ENCODE measurements around the gene NTN3.
A peak's percentile ranks its signal among the peaks of the same experiment; 100 is the strongest.

NTN3 gene

DNA sequence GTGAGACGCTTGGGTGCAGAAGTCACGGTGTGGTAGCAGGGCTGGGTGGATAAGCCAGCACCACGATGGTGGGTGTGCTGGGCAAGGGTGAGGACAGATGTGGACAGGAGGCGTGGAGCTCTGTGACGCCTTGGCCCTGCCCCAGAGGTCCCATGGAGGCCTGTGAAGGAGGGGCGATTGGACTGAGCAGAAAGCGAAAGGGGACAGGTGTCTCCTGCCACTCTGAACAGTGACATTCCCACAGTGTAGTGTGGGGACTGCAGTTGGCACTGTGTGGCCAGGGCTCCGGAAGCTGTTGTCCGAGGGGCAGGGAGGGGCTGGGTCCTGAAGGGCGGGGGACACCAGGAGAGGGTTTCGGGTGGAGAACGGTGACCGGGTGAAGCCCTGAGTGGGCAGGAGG is 11.2 kb downstream of the NTN3 start:
- Mint-ChIP-seq H3K4me1 (peaks cover 56% of the 10 kb centered on the region), H3K4me3 (no peak overlapping the region), H3K27ac (no peak overlapping the region), H3K9me3 (no peaks in the 10 kb centered on the region), H3K36me3 (ENCODE audit: low read depth) (no peaks in the 10 kb centered on the region), H3K27me3 (ENCODE audit: low read depth, poor library complexity) (peaks cover 10% of the 10 kb centered on the region)
- no peak for DNase-seq
- TF ChIP-seq, protein P1, sequence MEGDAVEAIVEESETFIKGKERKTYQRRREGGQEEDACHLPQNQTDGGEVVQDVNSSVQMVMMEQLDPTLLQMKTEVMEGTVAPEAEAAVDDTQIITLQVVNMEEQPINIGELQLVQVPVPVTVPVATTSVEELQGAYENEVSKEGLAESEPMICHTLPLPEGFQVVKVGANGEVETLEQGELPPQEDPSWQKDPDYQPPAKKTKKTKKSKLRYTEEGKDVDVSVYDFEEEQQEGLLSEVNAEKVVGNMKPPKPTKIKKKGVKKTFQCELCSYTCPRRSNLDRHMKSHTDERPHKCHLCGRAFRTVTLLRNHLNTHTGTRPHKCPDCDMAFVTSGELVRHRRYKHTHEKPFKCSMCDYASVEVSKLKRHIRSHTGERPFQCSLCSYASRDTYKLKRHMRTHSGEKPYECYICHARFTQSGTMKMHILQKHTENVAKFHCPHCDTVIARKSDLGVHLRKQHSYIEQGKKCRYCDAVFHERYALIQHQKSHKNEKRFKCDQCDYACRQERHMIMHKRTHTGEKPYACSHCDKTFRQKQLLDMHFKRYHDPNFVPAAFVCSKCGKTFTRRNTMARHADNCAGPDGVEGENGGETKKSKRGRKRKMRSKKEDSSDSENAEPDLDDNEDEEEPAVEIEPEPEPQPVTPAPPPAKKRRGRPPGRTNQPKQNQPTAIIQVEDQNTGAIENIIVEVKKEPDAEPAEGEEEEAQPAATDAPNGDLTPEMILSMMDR (IDR thresholded peaks at IDR 0.05) = no peak

GRCh38 chr16:2482708-2483534 is 11.8 kb downstream of the NTN3 start:
- Mint-ChIP-seq H3K27me3 (ENCODE audit: low read depth, poor library complexity) (peaks cover 4% of the 10 kb centered on the region), H3K27ac (peak overlapping the region; percentile 39), H3K9me3 (no peaks in the 10 kb centered on the region), H3K36me3 (ENCODE audit: low read depth) (no peaks in the 10 kb centered on the region), H3K4me3 (peak overlapping the region; percentile 40), H3K4me1 (peaks cover 57% of the 10 kb centered on the region)
- DNase-seq = no peak
- TF ChIP-seq, protein P1 (IDR thresholded peaks at IDR 0.05) = no peak

GRCh38 chr16:2483939-2484897 is 13.1 kb downstream of the NTN3 start:
- Mint-ChIP-seq H3K9me3 (no peaks in the 10 kb centered on the region), H3K36me3 (ENCODE audit: low read depth) (no peaks in the 10 kb centered on the region), H3K27ac (no peak overlapping the region), H3K4me1 (peaks cover 61% of the 10 kb centered on the region), H3K27me3 (ENCODE audit: low read depth, poor library complexity) (no peaks in the 10 kb centered on the region), H3K4me3 (no peak overlapping the region)
- TF ChIP-seq, protein P1 (IDR thresholded peaks at IDR 0.05) = no peak
- no peak for DNase-seq

DNA sequence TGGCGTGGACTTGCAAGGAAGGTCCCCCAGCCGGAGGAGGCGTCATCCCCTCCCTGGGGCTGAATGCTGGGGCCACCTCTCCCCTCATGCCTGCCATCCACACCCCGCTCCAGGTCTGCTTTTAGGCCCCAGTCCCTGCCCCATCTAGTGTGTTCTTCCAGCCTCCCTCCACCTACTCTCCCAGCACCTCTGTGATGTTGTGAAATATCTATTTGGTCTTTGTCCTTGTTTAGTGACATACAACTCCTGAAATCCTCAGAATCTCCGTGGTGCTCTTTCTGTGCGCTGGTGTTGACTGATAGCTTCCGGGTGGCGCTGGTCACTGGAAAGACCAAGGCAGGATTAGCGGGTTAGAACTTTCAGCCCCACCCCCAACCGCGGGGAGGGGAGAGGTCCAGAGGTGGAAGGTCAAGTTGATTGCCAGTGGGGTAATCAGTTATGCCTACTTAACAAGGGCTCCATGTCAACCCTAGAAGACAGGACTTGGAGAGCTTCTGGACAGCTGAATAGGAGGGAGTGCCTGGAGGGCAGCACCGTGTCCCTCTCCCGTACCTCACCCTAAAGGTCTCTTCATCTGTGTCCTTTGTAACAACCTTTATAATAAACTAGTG is 13.9 kb downstream of the NTN3 start:
- TF ChIP-seq, protein P1 (IDR thresholded peaks at IDR 0.05) = no peak
- Mint-ChIP-seq H3K4me1 (peaks cover 61% of the 10 kb centered on the region), H3K9me3 (no peaks in the 10 kb centered on the region), H3K36me3 (ENCODE audit: low read depth) (no peaks in the 10 kb centered on the region), H3K27me3 (ENCODE audit: low read depth, poor library complexity) (no peaks in the 10 kb centered on the region), H3K4me3 (peak overlapping the region; percentile 23), H3K27ac (peak overlapping the region; percentile 71)
- DNase-seq = no peak

DNA sequence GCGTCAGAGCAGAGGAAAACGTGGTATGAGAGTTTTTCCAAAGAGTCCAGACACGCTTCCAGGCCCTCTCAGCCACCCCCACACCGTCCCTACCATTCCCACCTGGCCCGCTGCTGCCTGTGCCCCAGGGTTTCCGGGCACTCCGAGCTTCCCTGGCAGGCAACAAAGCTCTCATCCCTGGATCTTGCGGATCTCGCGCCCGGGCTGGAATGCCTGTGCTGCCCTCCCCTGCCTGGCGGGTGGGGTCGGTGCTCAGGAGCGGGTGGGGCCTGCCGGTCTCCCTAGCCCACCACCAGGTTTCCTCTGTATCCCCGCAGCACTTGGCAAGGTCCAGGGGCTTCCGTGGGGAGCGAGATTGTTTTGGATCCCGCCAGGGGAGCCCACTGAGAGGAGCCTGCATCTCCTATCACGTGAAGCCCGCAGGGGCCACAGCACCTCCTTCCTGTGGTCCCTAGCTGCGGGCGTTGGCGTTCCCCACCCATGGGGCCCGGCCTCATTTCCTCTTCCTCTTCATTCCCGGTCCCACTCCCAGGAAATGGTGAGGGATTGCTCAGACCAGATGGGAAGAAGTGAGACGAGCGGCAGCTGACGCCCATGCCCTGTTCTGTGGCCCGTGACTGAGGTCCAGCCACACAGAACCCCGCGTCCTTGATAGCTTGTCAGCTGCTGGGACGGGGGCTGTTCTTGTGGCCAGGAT is 14.9 kb downstream of the NTN3 start:
- Mint-ChIP-seq H3K4me1 (peaks cover 70% of the 10 kb centered on the region), H3K9me3 (no peaks in the 10 kb centered on the region), H3K4me3 (no peak overlapping the region), H3K27ac (no peak overlapping the region), H3K36me3 (ENCODE audit: low read depth) (no peaks in the 10 kb centered on the region), H3K27me3 (ENCODE audit: low read depth, poor library complexity) (no peaks in the 10 kb centered on the region)
- DNase-seq = no peak
- TF ChIP-seq, protein P1 (IDR thresholded peaks at IDR 0.05) = no peak

Measured in nephron progenitor cell (in vitro differentiated cells).